A673 (cell line): ENCODE data around the gene UFSP2. TPM values are rescaled to one million over a fixed set of nuclear protein-coding genes. Genes with fewer than 3 reads are reported as not detected.

Experiments used
- BruUV-seq: library from RNA; stranded (reverse); fragments of 400-500 nt; replicated peaks from 2 replicates; lab custom pipeline; 2021; lab: Mats Ljungman, UMichigan
- CTCF ChIA-PET: fragments of 300-600 bp; sonication (Branson Sonifier 250); formaldehyde crosslinking; loops from one replicate; lab custom pipeline; 2022; ENCODE audit warnings: antibody characterized with exemption; lab: Charles Lee
- POLR2A ChIA-PET: fragments of 300-600 bp; sonication (Branson Sonifier 250); formaldehyde crosslinking; loops from one replicate; lab custom pipeline; 2022; ENCODE audit warnings: antibody characterized with exemption; ENCODE audit not compliant: low non-redundant PET; lab: Charles Lee
- DNase-seq: peaks from one replicate; pipeline ENCODE4 v3.0.0-alpha.2; 2015; ENCODE audit warnings: low spot score
- H3K27ac ChIP-seq: fragments of 200-600 bp; sonication (generic); 2 replicates; pipeline ENCODE4 v1.5.1; 2016; ENCODE audit warnings: mixed run types, low read depth, mild to moderate bottlenecking, mixed read lengths, antibody characterized with exemption, low read length; ENCODE audit not compliant: poor library complexity, severe bottlenecking
- H3K27me3 ChIP-seq: fragments of 200-600 bp; sonication (generic); replicated peaks from 2 replicates; pipeline ENCODE4 v1.6.1; 2017; ENCODE audit warnings: mixed run types, low read depth, mild to moderate bottlenecking, mixed read lengths, antibody characterized with exemption, low read length; ENCODE audit not compliant: insufficient read depth, poor library complexity
- H3K36me3 ChIP-seq: fragments of 200-600 bp; sonication (generic); 2 replicates; pipeline ENCODE4 v1.6.1; 2016; ENCODE audit warnings: mixed run types, mild to moderate bottlenecking, mixed read lengths, antibody characterized with exemption, low read length; ENCODE audit not compliant: insufficient read depth, poor library complexity, severe bottlenecking
- H3K4me1 ChIP-seq: fragments of 200-600 bp; sonication (generic); 2 replicates; pipeline ENCODE4 v1.6.1; 2017; ENCODE audit warnings: mixed run types, mild to moderate bottlenecking, mixed read lengths, antibody characterized with exemption, low read length; ENCODE audit not compliant: insufficient read depth, poor library complexity, severe bottlenecking
- H3K4me3 ChIP-seq: fragments of 200-600 bp; sonication (generic); 2 replicates; pipeline ENCODE4 v1.5.1; 2016; ENCODE audit warnings: low read depth, mixed run types, mild to moderate bottlenecking, mixed read lengths, low read length; ENCODE audit not compliant: poor library complexity, severe bottlenecking
- H3K9me3 ChIP-seq: fragments of 200-600 bp; sonication (generic); 2 replicates; pipeline ENCODE4 v1.6.1; 2016; ENCODE audit warnings: mixed run types, low read depth, mild to moderate bottlenecking, mixed read lengths, antibody characterized with exemption, low read length; ENCODE audit not compliant: poor library complexity, severe bottlenecking
- CTCF ChIP-seq: fragments of 300-800, 200-600 bp; sonication (generic); conservative IDR thresholded peaks from 2 replicates; pipeline ENCODE4 v1.5.1; 2017; ENCODE audit warnings: low read depth, mild to moderate bottlenecking, antibody characterized with exemption, low read length, moderate library complexity, mixed read lengths
- EZH2 ChIP-seq: fragments of 200-600 bp; sonication (generic); IDR thresholded peaks from 2 replicates; pipeline ENCODE4 v1.6.1; 2017; ENCODE audit warnings: borderline replicate concordance, low read depth, mild to moderate bottlenecking, mixed read lengths, antibody characterized with exemption, low read length; ENCODE audit not compliant: poor library complexity, severe bottlenecking
- intact Hi-C: fragments of 100-400 bp; cut with micrococcal nuclease; formaldehyde crosslinking; loops from one replicate; pipeline ENCODE4 v1.10.0; 2022; ENCODE audit not compliant: unreplicated experiment
- total RNA-seq: library from RNA; stranded (reverse); gene quantifications from 2 replicates; pipeline ENCODE4 v1.2.3, GENCODE V29; 2021

Gene UFSP2
- total RNA-seq, 1 experiment from 2014 or later = 22.3 TPM

- Histone ChIP-seq H3K9me3 (no peaks in the 10 kb centered on the region), H3K27me3 (no peaks in the 10 kb centered on the region), H3K4me3 (no peak overlapping the region), H3K27ac (no peak overlapping the region), H3K4me1 (peaks cover 15% of the 10 kb centered on the region), H3K36me3 (no peaks in the 10 kb centered on the region)
- no TSS peak for BruUV-seq
- no peak for DNase-seq
- no peak for TF ChIP-seq CTCF
- no peak for TF ChIP-seq EZH2
- ChIA-PET CTCF (no interaction called here), POLR2A (no interaction called here)
- intact Hi-C loops = no loop called here
Measured at GRCh38 chr4:185392156-185392555, 33.6 kb downstream of the UFSP2 start.

GRCh38 chr4:185390941-185391340, 34.8 kb downstream of the UFSP2 start:
- H3K36me3 ChIP-seq = no peaks in the 10 kb centered on the region
- BruUV-seq = no TSS peak
- intact Hi-C loops = no loop called here
- no peak for DNase-seq
- H3K4me1 ChIP-seq = peaks cover 11% of the 10 kb centered on the region
- TF ChIP-seq CTCF = no peak
- no peak for TF ChIP-seq EZH2
- H3K27me3 ChIP-seq = no peaks in the 10 kb centered on the region
- no peak overlapping the region for H3K27ac ChIP-seq
- CTCF ChIA-PET = no interaction called here
- POLR2A ChIA-PET = no interaction called here
- H3K4me3 ChIP-seq = no peak overlapping the region
- H3K9me3 ChIP-seq = no peaks in the 10 kb centered on the region

- Histone ChIP-seq H3K4me1 (peaks cover 9% of the 10 kb centered on the region), H3K27ac (no peak overlapping the region), H3K36me3 (no peaks in the 10 kb centered on the region), H3K4me3 (no peak overlapping the region), H3K9me3 (peaks cover under 1% of the 10 kb centered on the region), H3K27me3 (no peaks in the 10 kb centered on the region)
- no TSS peak for BruUV-seq
- POLR2A ChIA-PET = no interaction called here
- intact Hi-C loops = no loop called here
- CTCF ChIA-PET = no interaction called here
- no peak for TF ChIP-seq CTCF
- no peak for TF ChIP-seq EZH2
- no peak for DNase-seq
Measured at GRCh38 chr4:185387957-185388356, 37.8 kb downstream of the UFSP2 start.
